Measurements from ENCODE around the gene CDC42BPB.

CDC42BPB gene

GRCh38 chr14:102966681-102967505, 90.5 kb downstream of the CDC42BPB start:
- no peak for DNase-seq (ENCODE audit: low read depth)

GRCh38 chr14:102965971-102966655, 91.2 kb downstream of the CDC42BPB start:
- DNase-seq (ENCODE audit: low read depth): no peak

GRCh38 chr14:102965282-102965681, 92.1 kb downstream of the CDC42BPB start:
- DNase-seq (ENCODE audit: low read depth): no peak

- no peak for DNase-seq (ENCODE audit: low read depth)
These were observed 93.1 kb downstream of the CDC42BPB start for GRCh38 chr14:102964152-102964730.

- DNase-seq (ENCODE audit: low read depth): no peak
These were observed 95.2 kb downstream of the CDC42BPB start for GRCh38 chr14:102962111-102962627.

- DNase-seq (ENCODE audit: low read depth): no peak
These were observed 98.9 kb downstream of the CDC42BPB start for GRCh38 chr14:102958461-102958860.

GRCh38 chr14:102957222-102957621, 100.1 kb downstream of the CDC42BPB start:
- no peak for DNase-seq (ENCODE audit: low read depth)

- no peak for DNase-seq (ENCODE audit: low read depth)
These were observed 101.5 kb downstream of the CDC42BPB start for GRCh38 chr14:102955636-102956408.

- DNase-seq (ENCODE audit: low read depth): no peak
These were observed 103.1 kb downstream of the CDC42BPB start for GRCh38 chr14:102954081-102954789.

GRCh38 chr14:102953100-102953499, 104.2 kb downstream of the CDC42BPB start:
- DNase-seq (ENCODE audit: low read depth): no peak

- DNase-seq (ENCODE audit: low read depth): no peak
These were observed 105.1 kb downstream of the CDC42BPB start for GRCh38 chr14:102952276-102952675.

GRCh38 chr14:102951799-102952198, 105.5 kb downstream of the CDC42BPB start:
- DNase-seq (ENCODE audit: low read depth): no peak

GRCh38 chr14:102951034-102951433, 106.3 kb downstream of the CDC42BPB start:
- DNase-seq (ENCODE audit: low read depth): no peak

- no peak for DNase-seq (ENCODE audit: low read depth)
These were observed 107.4 kb downstream of the CDC42BPB start for GRCh38 chr14:102949801-102950451.

GRCh38 chr14:102949062-102949800, 108.1 kb downstream of the CDC42BPB start:
- no peak for DNase-seq (ENCODE audit: low read depth)

- no peak for DNase-seq (ENCODE audit: low read depth)
These were observed 108.7 kb downstream of the CDC42BPB start for GRCh38 chr14:102948698-102949061.

- no peak for DNase-seq (ENCODE audit: low read depth)
These were observed 109.8 kb downstream of the CDC42BPB start for GRCh38 chr14:102947321-102948103.

GRCh38 chr14:102945346-102946130, 111.8 kb downstream of the CDC42BPB start:
- no peak for DNase-seq (ENCODE audit: low read depth)
